Erythroblast (primary cell): ENCODE data around the gene TMEM135.
"Not testable (repeated sequence)": the region's sequence is repeated elsewhere in the genome, so short reads cannot be mapped to it uniquely, and the experiment has no call there.

Source experiments
- GATA1 ChIP-seq: IDR thresholded peaks from 2 replicates; pipeline ENCODE4 v1.6.1; 2011; ENCODE audit warnings: low read depth, mild to moderate bottlenecking, control low read depth, low read length, moderate library complexity
- POLR2A ChIP-seq: IDR thresholded peaks from 2 replicates; pipeline ENCODE4 v1.6.1; 2011; ENCODE audit warnings: mild to moderate bottlenecking, low read length

GRCh38 chr11:87271951-87272350, 234.2 kb downstream of the TMEM135 start:
- TF ChIP-seq POLR2A, GATA1: not testable (repeated sequence)
